Germinal center (tissue), 1 donor: ENCODE measurements around the gene PRDM12.

Experiments
- DNase-seq: peaks from one replicate; pipeline ENCODE4 v3.0.0; 2012; ENCODE audit warnings: mixed read lengths, low spot score

The PRDM12 gene

GRCh38 chr9:130664251-130665028, at the start of gene PRDM12:
Gene PRDM12, plus strand, starts transcription at chr9:130664594. Its CDS starts 60 bp downstream, at chr9:130664654.
- no peak for DNase-seq

- DNase-seq: no peak
These were observed 47.9 kb upstream of the PRDM12 start for GRCh38 chr9:130616451-130616850.

- no peak for DNase-seq
These were observed 40.9 kb upstream of the PRDM12 start for GRCh38 chr9:130623466-130623865.

- no peak for DNase-seq
These were observed 40.2 kb upstream of the PRDM12 start for GRCh38 chr9:130624154-130624553.

GRCh38 chr9:130626249-130626996, 38.0 kb upstream of the PRDM12 start:
- no peak for DNase-seq

- DNase-seq: no peak
These were observed 37.3 kb upstream of the PRDM12 start for GRCh38 chr9:130627051-130627450.

GRCh38 chr9:130627896-130628792, 36.2 kb upstream of the PRDM12 start:
- DNase-seq: no peak

GRCh38 chr9:130629443-130630070, 34.8 kb upstream of the PRDM12 start:
- no peak for DNase-seq

- no peak for DNase-seq
These were observed 34.3 kb upstream of the PRDM12 start for GRCh38 chr9:130630071-130630450.

- no peak for DNase-seq
These were observed 33.7 kb upstream of the PRDM12 start for GRCh38 chr9:130630506-130631330.

- no peak for DNase-seq
These were observed 32.9 kb upstream of the PRDM12 start for GRCh38 chr9:130631331-130632080.

GRCh38 chr9:130632081-130632710, 32.2 kb upstream of the PRDM12 start:
- DNase-seq: no peak

GRCh38 chr9:130632841-130633240, 31.6 kb upstream of the PRDM12 start:
- no peak for DNase-seq

GRCh38 chr9:130633336-130634190, 30.8 kb upstream of the PRDM12 start:
- no peak for DNase-seq

- no peak for DNase-seq
These were observed 30.1 kb upstream of the PRDM12 start for GRCh38 chr9:130634191-130634768.

GRCh38 chr9:130634801-130635200, 29.6 kb upstream of the PRDM12 start:
- DNase-seq: no peak

- DNase-seq: no peak
These were observed 29.1 kb upstream of the PRDM12 start for GRCh38 chr9:130635306-130635705.
